ENCODE measurements around the gene ANKRD55. TPM values are rescaled to one million over a fixed set of nuclear protein-coding genes. Genes with fewer than 3 reads are reported as not detected.
"Not testable (repeated sequence)": the region's sequence is repeated elsewhere in the genome, so short reads cannot be mapped to it uniquely, and the experiment has no call there.

ANKRD55 gene
- total RNA-seq, 1 experiment from 2014 or later = 0.27 TPM

DNA sequence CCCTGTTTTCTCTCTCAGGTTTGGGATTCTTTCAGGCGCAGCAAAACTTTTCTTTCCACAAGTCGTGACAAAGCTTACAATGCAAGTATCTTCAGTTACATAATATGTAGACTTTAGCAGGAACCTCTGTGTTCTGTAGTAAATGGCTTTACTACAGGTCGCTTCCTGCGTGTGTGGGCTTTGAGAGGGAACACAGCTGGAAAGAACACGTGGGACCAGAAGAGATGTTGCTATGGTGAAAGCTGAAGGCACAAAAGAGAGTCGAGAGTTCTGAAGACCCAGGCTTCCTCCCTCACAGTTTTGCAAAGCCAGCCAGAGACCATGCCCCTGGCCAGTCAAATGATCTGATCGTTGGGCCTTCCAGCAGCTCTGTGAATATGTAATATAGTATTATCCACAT is 4.0 kb downstream of the ANKRD55 start:
- no peaks in the 10 kb centered on the region for H3K36me3 ChIP-seq (ENCODE audit: control insufficient read depth, insufficient read depth, low read length)
- H3K4me3 ChIP-seq (ENCODE audit: low read depth, low read length) = no peak overlapping the region
- DNase-seq = no peak
- H3K9me3 ChIP-seq = no peaks in the 10 kb centered on the region
- intact Hi-C loops (cut with micrococcal nuclease; ENCODE audit: unreplicated experiment) = no loop called here
- Mint-ChIP-seq H3K36me3 (ENCODE audit: insufficient read depth, unreplicated experiment) (no peaks in the 10 kb centered on the region), H3K27ac (ENCODE audit: unreplicated experiment) (no peak overlapping the region), H3K4me3 (ENCODE audit: unreplicated experiment) (no peak overlapping the region), H3K27me3 (ENCODE audit: insufficient read depth, unreplicated experiment) (no peaks in the 10 kb centered on the region), H3K4me1 (ENCODE audit: low read depth, unreplicated experiment) (no peaks in the 10 kb centered on the region), H3K9me3 (ENCODE audit: unreplicated experiment) (no peaks in the 10 kb centered on the region)
- BruUV-seq (replicated peaks) = no TSS peak
- ChIA-PET CTCF (no interaction called here), POLR2A (no interaction called here)
- no peaks in the 10 kb centered on the region for H3K27me3 ChIP-seq (replicated peaks; ENCODE audit: control insufficient read depth, insufficient read depth, low read length)
- no peaks in the 10 kb centered on the region for H3K4me1 ChIP-seq
- TF ChIP-seq, protein P1, sequence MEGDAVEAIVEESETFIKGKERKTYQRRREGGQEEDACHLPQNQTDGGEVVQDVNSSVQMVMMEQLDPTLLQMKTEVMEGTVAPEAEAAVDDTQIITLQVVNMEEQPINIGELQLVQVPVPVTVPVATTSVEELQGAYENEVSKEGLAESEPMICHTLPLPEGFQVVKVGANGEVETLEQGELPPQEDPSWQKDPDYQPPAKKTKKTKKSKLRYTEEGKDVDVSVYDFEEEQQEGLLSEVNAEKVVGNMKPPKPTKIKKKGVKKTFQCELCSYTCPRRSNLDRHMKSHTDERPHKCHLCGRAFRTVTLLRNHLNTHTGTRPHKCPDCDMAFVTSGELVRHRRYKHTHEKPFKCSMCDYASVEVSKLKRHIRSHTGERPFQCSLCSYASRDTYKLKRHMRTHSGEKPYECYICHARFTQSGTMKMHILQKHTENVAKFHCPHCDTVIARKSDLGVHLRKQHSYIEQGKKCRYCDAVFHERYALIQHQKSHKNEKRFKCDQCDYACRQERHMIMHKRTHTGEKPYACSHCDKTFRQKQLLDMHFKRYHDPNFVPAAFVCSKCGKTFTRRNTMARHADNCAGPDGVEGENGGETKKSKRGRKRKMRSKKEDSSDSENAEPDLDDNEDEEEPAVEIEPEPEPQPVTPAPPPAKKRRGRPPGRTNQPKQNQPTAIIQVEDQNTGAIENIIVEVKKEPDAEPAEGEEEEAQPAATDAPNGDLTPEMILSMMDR (IDR thresholded peaks at IDR 0.05; ENCODE audit: insufficient read depth in 1 of 2, low read depth in 1 of 2, low read length in 1 of 2, severe bottlenecking in 1 of 2, unreplicated experiment in 1 of 2) = no peak

DNA sequence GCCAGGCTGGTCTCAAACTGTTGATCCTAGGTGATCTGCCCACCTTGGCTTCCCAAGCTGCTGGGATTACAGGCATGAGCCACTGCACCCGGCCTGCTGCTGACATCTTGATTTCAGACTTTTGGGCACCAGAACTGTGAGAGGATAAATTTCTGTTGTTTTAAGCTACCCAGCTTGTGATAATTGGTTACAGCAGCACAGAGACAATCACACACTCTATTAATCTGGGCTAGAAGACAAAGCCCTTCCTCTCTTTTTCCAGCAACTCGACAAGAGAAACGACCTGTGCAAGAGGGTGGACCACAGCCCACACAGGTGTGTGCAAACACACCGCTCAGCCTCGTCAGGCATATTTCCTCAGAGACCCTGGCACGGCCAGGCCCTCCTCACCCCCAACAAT is 4.5 kb downstream of the ANKRD55 start:
- H3K4me3 Mint-ChIP-seq (ENCODE audit: unreplicated experiment) = no peak overlapping the region
- Histone ChIP-seq H3K36me3 (ENCODE audit: control insufficient read depth, insufficient read depth, low read length) (no peaks in the 10 kb centered on the region), H3K27me3 (replicated peaks; ENCODE audit: control insufficient read depth, insufficient read depth, low read length) (no peaks in the 10 kb centered on the region), H3K4me1 (no peaks in the 10 kb centered on the region), H3K4me3 (ENCODE audit: low read depth, low read length) (no peak overlapping the region), H3K9me3 (no peaks in the 10 kb centered on the region)
- intact Hi-C loops (cut with micrococcal nuclease; ENCODE audit: unreplicated experiment) = no loop called here
- H3K36me3 Mint-ChIP-seq (ENCODE audit: insufficient read depth, unreplicated experiment) = no peaks in the 10 kb centered on the region
- H3K27ac Mint-ChIP-seq (ENCODE audit: unreplicated experiment) = no peak overlapping the region
- BruUV-seq (replicated peaks) = no TSS peak
- H3K4me1 Mint-ChIP-seq (ENCODE audit: low read depth, unreplicated experiment) = no peaks in the 10 kb centered on the region
- DNase-seq = no peak
- no peaks in the 10 kb centered on the region for H3K27me3 Mint-ChIP-seq (ENCODE audit: insufficient read depth, unreplicated experiment)
- CTCF ChIA-PET = no interaction called here
- TF ChIP-seq, protein P1 (IDR thresholded peaks at IDR 0.05; ENCODE audit: insufficient read depth in 1 of 2, low read depth in 1 of 2, low read length in 1 of 2, severe bottlenecking in 1 of 2, unreplicated experiment in 1 of 2) = no peak
- H3K9me3 Mint-ChIP-seq (ENCODE audit: unreplicated experiment) = no peaks in the 10 kb centered on the region
- POLR2A ChIA-PET = no interaction called here

DNA sequence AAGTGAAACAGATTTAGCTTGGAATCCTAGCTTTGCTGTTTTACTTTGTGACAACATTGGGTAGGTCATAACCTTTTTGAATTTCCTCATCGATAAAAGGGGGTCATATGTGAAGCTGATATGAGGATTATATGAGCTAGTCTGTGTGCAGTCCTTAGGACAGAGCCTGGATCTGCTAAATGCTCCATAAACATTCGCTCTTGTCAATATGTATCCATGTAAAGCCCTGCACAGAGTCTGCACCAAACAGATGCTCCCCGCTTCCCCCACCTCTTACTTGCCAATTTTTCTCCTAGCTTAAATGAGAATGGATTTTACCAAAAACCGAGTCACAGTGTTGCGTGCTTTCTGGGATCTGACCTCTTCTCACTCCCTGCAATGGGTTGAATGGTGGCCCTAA is 5.4 kb downstream of the ANKRD55 start:
- H3K4me1 Mint-ChIP-seq (ENCODE audit: low read depth, unreplicated experiment) = no peaks in the 10 kb centered on the region
- no peaks in the 10 kb centered on the region for H3K36me3 Mint-ChIP-seq (ENCODE audit: insufficient read depth, unreplicated experiment)
- H3K36me3 ChIP-seq (ENCODE audit: control insufficient read depth, insufficient read depth, low read length) = no peaks in the 10 kb centered on the region
- no peak for DNase-seq
- H3K4me1 ChIP-seq = no peaks in the 10 kb centered on the region
- H3K9me3 ChIP-seq = no peaks in the 10 kb centered on the region
- ChIA-PET POLR2A (no interaction called here), CTCF (no interaction called here)
- H3K4me3 Mint-ChIP-seq (ENCODE audit: unreplicated experiment) = no peak overlapping the region
- H3K27ac Mint-ChIP-seq (ENCODE audit: unreplicated experiment) = no peak overlapping the region
- no peaks in the 10 kb centered on the region for H3K9me3 Mint-ChIP-seq (ENCODE audit: unreplicated experiment)
- H3K4me3 ChIP-seq (ENCODE audit: low read depth, low read length) = no peak overlapping the region
- TF ChIP-seq, protein P1 (IDR thresholded peaks at IDR 0.05; ENCODE audit: insufficient read depth in 1 of 2, low read depth in 1 of 2, low read length in 1 of 2, severe bottlenecking in 1 of 2, unreplicated experiment in 1 of 2) = no peak
- intact Hi-C loops (cut with micrococcal nuclease; ENCODE audit: unreplicated experiment) = no loop called here
- no peaks in the 10 kb centered on the region for H3K27me3 ChIP-seq (replicated peaks; ENCODE audit: control insufficient read depth, insufficient read depth, low read length)
- H3K27me3 Mint-ChIP-seq (ENCODE audit: insufficient read depth, unreplicated experiment) = no peaks in the 10 kb centered on the region
- BruUV-seq (replicated peaks) = no TSS peak

DNA sequence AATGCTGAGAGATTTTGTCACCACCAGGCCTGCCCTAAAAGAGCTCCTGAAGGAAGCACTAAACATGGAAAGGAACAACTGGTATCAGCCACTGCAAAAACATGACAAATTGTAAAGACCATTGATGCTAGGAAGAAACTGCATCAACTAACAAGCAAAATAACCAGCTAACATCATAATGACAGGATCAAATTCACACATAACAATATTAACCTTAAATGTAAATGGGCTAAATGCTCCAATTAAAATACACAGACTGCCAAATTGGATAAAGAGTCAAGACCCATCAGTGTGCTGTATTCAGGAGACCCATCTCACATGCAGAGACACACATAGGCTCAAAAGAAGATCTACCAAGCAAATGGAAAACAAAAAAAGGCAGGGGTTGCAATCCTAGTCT is 9.8 kb downstream of the ANKRD55 start:
- peaks cover 25% of the 10 kb centered on the region for H3K9me3 Mint-ChIP-seq (ENCODE audit: unreplicated experiment)
- H3K36me3 ChIP-seq (ENCODE audit: control insufficient read depth, insufficient read depth, low read length); H3K27me3 Mint-ChIP-seq (ENCODE audit: insufficient read depth, unreplicated experiment); H3K9me3 ChIP-seq; H3K36me3 Mint-ChIP-seq (ENCODE audit: insufficient read depth, unreplicated experiment); H3K4me1 ChIP-seq; H3K4me3 Mint-ChIP-seq (ENCODE audit: unreplicated experiment); BruUV-seq (replicated peaks); DNase-seq; H3K27ac Mint-ChIP-seq (ENCODE audit: unreplicated experiment); intact Hi-C loops (cut with micrococcal nuclease; ENCODE audit: unreplicated experiment); H3K4me3 ChIP-seq (ENCODE audit: low read depth, low read length); POLR2A ChIA-PET; H3K27me3 ChIP-seq (replicated peaks; ENCODE audit: control insufficient read depth, insufficient read depth, low read length); CTCF ChIA-PET; H3K4me1 Mint-ChIP-seq (ENCODE audit: low read depth, unreplicated experiment): not testable (repeated sequence)

DNA sequence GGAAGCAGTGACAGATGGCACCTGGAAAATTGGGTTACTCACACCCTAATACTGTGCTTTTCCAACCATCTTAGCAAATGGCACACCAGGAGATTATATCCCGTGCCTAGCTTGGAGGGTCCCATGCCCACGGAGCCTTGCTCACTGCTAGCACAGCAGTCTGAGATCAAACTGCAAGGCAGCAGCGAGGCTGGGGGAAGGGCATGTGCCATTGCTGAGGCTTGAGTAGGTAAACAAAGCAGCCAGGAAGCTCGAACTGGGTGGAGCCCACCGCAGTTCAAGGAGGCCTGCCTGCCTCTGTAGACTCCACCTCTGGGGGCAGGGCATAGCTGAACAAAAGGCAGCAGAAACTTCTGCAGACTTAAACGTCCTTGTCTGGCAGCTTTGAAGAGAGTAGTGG is 11.5 kb downstream of the ANKRD55 start:
- H3K27ac Mint-ChIP-seq (ENCODE audit: unreplicated experiment); H3K4me3 ChIP-seq (ENCODE audit: low read depth, low read length); H3K4me1 Mint-ChIP-seq (ENCODE audit: low read depth, unreplicated experiment); H3K4me3 Mint-ChIP-seq (ENCODE audit: unreplicated experiment); H3K27me3 Mint-ChIP-seq (ENCODE audit: insufficient read depth, unreplicated experiment); intact Hi-C loops (cut with micrococcal nuclease; ENCODE audit: unreplicated experiment); H3K36me3 ChIP-seq (ENCODE audit: control insufficient read depth, insufficient read depth, low read length); H3K27me3 ChIP-seq (replicated peaks; ENCODE audit: control insufficient read depth, insufficient read depth, low read length); CTCF ChIA-PET; POLR2A ChIA-PET; H3K9me3 ChIP-seq; DNase-seq; H3K4me1 ChIP-seq; H3K36me3 Mint-ChIP-seq (ENCODE audit: insufficient read depth, unreplicated experiment); BruUV-seq (replicated peaks): not testable (repeated sequence)
- H3K9me3 Mint-ChIP-seq (ENCODE audit: unreplicated experiment) = peaks cover 30% of the 10 kb centered on the region

Measured in Caco-2 (cell line).